Activated T-cell treated with anti-CD3 and anti-CD28 coated beads, Interleukin-2, amount 50 U/mL, for 72 hours (primary cell): ENCODE results near the gene LINC00305. TPM values are rescaled to one million over a fixed set of nuclear protein-coding genes. Genes with fewer than 3 reads are reported as not detected.

Experiments
- ATAC-seq, 2 donors: fragments of 150-1000 bp; cut with Tn5 transposase; replicated peaks in 1 of 2; 2 replicates each; pipeline ENCODE4 v1.10.0; 2021; ENCODE audit warnings: moderate library complexity in 2 of 2, mild to moderate bottlenecking in 1 of 2
- DNase-seq, 2 donors: peaks; one replicate each; pipeline ENCODE4 v3.0.0; 2021 to 2022; ENCODE audit warnings: mixed read lengths in 1 of 2
- H3K27ac Mint-ChIP-seq: one replicate; pipeline ENCODE4 v1.8.0; 2022; ENCODE audit warnings: mild to moderate bottlenecking, moderate library complexity, mixed read lengths
- H3K27me3 Mint-ChIP-seq: one replicate; pipeline ENCODE4 v1.8.0; 2022; ENCODE audit warnings: low read depth, mixed read lengths
- H3K36me3 Mint-ChIP-seq, 2 donors: one replicate each; pipeline ENCODE4 v1.8.0; 2022; ENCODE audit warnings: mixed read lengths in 2 of 2, mild to moderate bottlenecking in 1 of 2; ENCODE audit not compliant: insufficient read depth in 2 of 2
- H3K4me1 Mint-ChIP-seq: one replicate; pipeline ENCODE4 v1.8.0; 2022; ENCODE audit warnings: low read depth, mixed read lengths
- H3K4me3 Mint-ChIP-seq, 2 donors: one replicate each; pipeline ENCODE4 v1.8.0; 2022; ENCODE audit warnings: mild to moderate bottlenecking in 2 of 2, mixed read lengths in 2 of 2, moderate library complexity in 2 of 2
- H3K9me3 Mint-ChIP-seq, 2 donors: one replicate each; pipeline ENCODE4 v1.8.0; 2022; ENCODE audit warnings: mixed read lengths in 2 of 2
- total RNA-seq, 2 donors: library from RNA; stranded (reverse); gene quantifications; one replicate each; pipeline ENCODE4 v1.2.3, GENCODE V29; 2022

Gene LINC00305
- total RNA-seq, 2 donors from 2014 or later, result not detected

DNA sequence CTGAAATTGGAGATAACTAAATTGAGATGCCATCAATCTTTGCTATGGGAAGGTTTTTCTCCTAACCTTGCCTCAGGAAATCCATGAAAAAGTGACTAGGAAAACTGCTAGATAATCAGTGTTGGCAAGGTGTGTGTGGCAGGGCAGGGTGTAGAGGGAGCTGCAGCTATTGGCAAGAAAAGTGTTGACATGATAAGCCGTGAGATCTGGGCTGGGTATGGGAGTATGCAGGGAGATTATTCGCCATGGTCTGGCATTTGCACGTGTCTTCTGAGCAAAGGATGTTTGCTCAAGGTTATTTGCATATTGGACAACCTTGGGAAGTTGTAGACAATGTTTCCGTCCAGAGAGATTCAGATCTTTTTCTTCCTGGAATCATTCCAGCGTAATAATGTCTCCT lies 104.3 kb downstream of the LINC00305 start:
- no peak overlapping the region for H3K27ac Mint-ChIP-seq
- H3K4me1 Mint-ChIP-seq, result no peaks in the 10 kb centered on the region

DNA sequence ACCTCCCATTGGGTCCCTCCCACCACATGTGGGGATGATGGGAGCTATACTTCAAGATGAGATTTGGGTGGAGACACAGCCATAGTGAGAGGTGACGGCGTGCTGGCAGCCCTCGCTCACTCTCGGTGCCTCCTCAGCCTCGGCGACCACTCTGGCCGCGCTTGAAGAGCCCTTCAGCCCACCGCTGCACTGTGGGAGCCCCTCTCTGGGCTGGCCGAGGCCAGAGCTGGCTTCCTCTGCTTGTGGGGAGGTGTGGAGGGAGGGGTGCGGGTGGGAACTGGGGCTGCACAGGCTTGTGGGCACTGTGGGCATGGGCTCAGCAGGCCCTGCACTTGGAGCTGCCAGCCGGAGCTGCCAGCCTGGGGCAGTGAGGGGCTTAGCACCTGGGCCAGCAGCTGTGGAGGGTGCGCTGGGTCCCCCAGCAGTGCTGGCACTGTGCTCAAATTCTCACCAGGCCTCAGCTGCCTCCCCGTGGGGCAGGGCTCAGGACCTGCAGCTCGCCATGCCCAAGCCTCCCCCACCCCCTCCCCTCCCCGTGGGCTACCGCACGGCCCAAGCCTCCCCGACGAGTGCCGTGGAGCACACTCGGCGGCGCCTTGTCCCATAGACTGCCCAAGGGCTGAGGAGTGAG lies 106.0 kb downstream of the LINC00305 start:
- no peaks in the 10 kb centered on the region for H3K36me3 Mint-ChIP-seq
- H3K4me1 Mint-ChIP-seq, result no peaks in the 10 kb centered on the region
- ATAC-seq (no peak), DNase-seq (no peak)
- H3K27ac Mint-ChIP-seq, result no peak overlapping the region
- no peaks in the 10 kb centered on the region for H3K9me3 Mint-ChIP-seq
- no peak overlapping the region for H3K4me3 Mint-ChIP-seq
- H3K27me3 Mint-ChIP-seq, result peaks cover under 1% of the 10 kb centered on the region

More for the DNA sequence above, 104.3 kb downstream of the LINC00305 start:
- no peaks in the 10 kb centered on the region for H3K27me3 Mint-ChIP-seq
- DNase-seq, result no peak
- no peaks in the 10 kb centered on the region for H3K9me3 Mint-ChIP-seq
- H3K36me3 Mint-ChIP-seq, result no peaks in the 10 kb centered on the region
- no peak overlapping the region for H3K4me3 Mint-ChIP-seq
- no peak for ATAC-seq

- Mint-ChIP-seq H3K9me3 (no peaks in the 10 kb centered on the region), H3K36me3 (no peaks in the 10 kb centered on the region), H3K27ac (no peak overlapping the region), H3K4me3 (no peak overlapping the region), H3K27me3 (peaks cover 9% of the 10 kb centered on the region), H3K4me1 (no peaks in the 10 kb centered on the region)
- ATAC-seq (peak in 1 of 2 donors; percentile 37), DNase-seq (peak in 1 of 2 donors; percentile 7)
Measured at GRCh38 chr18:64037812-64038414, 111.0 kb downstream of the LINC00305 start.

GRCh38 chr18:64032312-64032711 lies 116.6 kb downstream of the LINC00305 start:
- ATAC-seq (no peak), DNase-seq (no peak)
- Mint-ChIP-seq H3K36me3 (no peaks in the 10 kb centered on the region), H3K9me3 (no peaks in the 10 kb centered on the region), H3K4me1 (no peaks in the 10 kb centered on the region), H3K27me3 (peaks cover 15% of the 10 kb centered on the region), H3K27ac (no peak overlapping the region), H3K4me3 (no peak overlapping the region)

DNA sequence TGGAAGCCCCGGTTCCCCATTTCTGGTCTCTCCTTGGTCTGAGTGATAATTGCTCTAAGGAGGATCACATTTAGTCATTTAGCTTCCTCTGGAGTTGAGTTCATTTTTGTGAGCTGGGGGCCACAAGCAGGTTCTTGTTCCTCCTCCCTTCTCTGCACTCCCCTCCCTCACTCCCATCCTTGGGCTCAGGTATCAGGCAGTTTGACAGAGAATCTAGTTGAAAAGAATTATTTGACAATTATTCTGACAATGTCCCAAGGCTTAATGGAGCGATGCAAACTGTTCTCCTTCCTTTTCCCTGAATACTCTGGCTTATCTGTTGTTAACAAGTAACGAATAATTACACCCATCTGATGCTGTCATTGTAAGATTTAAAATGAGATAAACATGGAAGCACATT lies 117.5 kb downstream of the LINC00305 start:
- ATAC-seq (no peak), DNase-seq (no peak)
- no peaks in the 10 kb centered on the region for H3K9me3 Mint-ChIP-seq
- H3K27me3 Mint-ChIP-seq, result peaks cover 12% of the 10 kb centered on the region
- H3K4me1 Mint-ChIP-seq, result no peaks in the 10 kb centered on the region
- no peaks in the 10 kb centered on the region for H3K36me3 Mint-ChIP-seq
- H3K27ac Mint-ChIP-seq, result no peak overlapping the region
- H3K4me3 Mint-ChIP-seq, result no peak overlapping the region

Other genes with a start within 250 kb of the LINC00305 start
- gene SERPINB10, start 241.1 kb downstream of the LINC00305 start, total RNA-seq, result 1 to 10 TPM; 1.5 to 2.8 TPM
- gene HMSD, start 199.8 kb downstream of the LINC00305 start, total RNA-seq, result 10 to 100 TPM; 65.8 to 68.8 TPM
- gene SERPINB8, start 179.0 kb downstream of the LINC00305 start, total RNA-seq, result 10 to 100 TPM; 18.6 to 28.8 TPM